GM21423 (cell line): ENCODE data around the gene SYT7.

Experiments
- ATAC-seq: cut with Tn5 transposase; IDR thresholded peaks from one replicate; pipeline ENCODE4 v1.9.1; 2021; ENCODE audit warnings: mild to moderate bottlenecking, moderate library complexity; ENCODE audit not compliant: unreplicated experiment

The SYT7 gene

DNA sequence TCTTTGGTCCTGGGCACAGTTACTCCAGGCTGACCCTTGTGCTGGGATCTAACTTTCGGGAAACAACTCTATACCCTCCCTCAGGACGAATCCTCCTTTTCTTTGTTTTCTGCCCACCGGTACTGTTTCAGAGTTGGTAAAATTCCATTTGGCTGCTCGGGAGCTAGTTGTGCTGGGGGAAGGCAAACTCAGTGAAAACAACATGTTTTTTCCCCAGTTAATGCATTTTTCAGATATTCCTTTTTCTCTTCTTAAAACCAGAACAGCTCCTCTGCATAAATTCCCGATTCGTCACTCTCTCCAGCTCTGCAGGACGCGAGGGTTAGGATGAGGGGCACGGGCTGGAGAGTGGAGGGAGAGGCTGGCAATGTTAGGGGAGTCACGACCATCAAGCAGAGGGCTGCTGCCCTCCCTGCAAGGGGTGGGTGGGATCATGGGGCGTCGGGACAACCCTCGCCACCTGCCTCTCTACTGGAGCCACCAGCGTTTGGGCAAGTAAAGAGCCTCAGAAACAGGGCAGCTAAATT, 41.0 kb downstream of the SYT7 start:
- ATAC-seq: no peak

DNA sequence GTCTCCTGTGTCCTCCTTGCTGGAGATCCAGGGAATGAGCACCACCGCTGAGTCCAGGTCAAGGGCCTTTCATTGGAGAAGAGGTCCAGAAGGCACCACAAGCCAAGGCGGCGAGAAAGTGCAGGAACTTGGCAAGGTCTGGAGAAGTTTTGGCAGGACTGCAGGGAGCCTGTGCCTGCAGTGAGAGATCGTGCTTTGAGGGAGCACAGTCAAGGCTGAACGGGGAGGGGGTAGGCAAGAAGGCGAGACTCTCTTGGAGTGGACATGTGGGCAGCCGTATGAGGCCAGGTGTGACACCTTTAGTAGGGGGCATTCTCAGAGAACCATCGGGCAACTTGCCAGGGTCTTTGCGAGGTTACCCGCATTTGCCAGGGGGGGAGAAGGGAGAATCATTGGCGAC, 41.9 kb downstream of the SYT7 start:
- ATAC-seq: no peak

DNA sequence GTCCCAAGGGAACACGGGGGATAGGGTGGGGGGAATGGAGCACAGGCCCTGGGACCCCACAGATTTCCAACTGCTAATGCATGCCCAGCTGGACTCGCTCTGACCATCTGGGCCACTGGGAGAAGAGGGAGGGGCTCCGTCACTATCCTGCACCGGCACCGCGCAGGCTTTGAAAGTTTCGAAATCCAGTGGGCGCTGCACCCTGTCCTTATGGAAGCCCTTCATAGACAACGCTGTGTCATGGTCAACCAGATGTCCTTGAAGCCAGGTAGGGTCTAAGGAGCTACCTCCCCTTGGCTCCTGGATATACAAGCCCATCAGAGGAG, 42.3 kb downstream of the SYT7 start:
- ATAC-seq: no peak

DNA sequence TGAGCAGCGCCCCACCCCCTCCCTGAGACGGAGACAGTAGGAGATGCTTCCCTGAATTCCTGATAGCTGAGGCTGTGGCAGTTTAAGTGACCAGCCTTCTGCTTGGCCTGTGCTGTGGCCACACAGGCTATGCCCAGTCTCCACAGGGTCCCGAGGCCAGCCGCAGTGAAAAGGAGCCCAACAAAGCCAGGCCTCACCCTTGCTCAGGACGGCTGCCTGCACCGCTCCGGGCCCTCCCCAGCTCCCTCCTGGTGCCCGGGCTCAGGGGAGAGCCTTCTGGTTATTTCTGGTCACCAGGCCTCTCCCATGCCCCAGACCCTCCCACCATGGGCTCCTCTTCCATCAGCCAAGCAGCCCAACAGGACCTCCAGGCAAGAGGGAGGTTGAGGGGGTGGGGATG, 43.5 kb downstream of the SYT7 start:
- ATAC-seq: no peak

GRCh38 chr11:61536676-61537270, 44.1 kb downstream of the SYT7 start:
- ATAC-seq: no peak

DNA sequence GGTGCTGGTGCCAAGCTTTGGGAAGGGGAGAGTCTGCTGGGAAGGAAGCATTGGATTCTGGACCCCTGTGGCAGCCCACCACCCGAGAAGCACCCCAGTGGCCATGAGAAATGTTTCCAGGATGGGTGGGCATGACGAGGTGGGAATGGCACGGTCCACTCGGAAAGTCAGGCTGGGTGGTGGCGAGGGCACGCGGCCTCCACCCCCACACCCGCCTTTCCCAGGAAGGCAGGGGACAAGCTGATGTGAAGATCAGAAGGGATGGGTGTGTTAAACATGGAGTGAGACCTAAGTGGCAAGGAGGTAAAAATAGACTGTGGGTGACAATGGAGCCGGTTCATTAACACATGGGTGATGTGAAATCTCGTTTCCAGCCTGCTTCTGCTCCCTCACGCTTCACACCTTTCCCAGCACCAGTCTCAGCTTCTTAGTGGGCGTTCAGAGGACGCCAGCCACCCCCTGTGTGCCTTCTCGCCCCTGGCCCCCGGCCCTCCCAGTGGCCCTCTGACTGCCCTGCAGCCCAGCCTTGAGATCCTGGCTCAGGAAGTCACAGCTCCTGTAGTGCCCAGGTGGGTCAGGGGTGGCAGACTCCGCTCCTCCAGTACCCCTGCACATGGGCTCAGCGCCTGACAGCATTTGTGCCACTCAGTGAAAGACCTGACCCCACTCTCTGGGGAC, 44.7 kb downstream of the SYT7 start:
- no peak for ATAC-seq

DNA sequence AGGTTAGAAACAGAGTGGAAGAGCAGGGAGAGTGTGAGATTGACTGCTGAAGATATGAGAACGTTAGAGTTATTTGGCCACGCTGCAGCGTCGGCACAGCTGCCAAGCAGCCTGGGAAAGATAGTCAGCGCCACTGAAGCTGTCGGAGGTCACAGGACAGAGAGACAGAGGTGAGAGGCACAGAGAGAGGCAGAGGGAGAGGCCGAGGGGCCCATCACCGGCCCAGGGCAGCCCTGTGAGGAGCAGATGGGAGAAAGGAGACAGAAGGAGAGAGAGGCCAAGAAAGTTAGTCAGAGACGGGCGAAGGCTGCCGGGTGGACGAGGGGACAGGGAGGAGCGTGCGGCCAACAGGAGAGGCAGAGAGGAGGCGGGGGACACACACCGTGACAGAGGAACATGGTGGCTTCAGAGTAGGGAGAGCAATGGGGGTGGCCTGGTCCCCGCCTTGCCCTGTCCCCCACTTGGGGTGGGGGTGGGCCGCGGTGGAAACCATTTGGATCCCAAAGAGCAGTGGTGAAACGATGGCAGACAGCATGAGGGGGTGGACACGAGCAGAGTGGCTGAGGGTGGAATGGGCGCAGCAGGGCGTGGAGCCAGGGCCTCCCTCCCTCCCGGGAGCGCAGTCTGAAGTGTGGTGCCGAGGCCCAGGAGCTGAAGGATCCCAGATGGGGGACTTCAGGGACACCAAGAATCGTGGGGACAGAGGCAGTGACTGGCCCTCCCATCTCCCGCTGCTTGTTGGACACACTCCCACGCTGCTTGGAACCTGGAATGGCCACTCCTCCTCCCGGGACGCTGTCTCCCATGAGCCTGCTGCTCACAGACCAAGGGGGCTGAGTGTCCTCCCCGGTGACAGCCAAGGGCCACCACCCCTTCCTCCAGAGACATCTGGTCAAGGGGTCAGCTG, 45.7 kb downstream of the SYT7 start:
- ATAC-seq: no peak

DNA sequence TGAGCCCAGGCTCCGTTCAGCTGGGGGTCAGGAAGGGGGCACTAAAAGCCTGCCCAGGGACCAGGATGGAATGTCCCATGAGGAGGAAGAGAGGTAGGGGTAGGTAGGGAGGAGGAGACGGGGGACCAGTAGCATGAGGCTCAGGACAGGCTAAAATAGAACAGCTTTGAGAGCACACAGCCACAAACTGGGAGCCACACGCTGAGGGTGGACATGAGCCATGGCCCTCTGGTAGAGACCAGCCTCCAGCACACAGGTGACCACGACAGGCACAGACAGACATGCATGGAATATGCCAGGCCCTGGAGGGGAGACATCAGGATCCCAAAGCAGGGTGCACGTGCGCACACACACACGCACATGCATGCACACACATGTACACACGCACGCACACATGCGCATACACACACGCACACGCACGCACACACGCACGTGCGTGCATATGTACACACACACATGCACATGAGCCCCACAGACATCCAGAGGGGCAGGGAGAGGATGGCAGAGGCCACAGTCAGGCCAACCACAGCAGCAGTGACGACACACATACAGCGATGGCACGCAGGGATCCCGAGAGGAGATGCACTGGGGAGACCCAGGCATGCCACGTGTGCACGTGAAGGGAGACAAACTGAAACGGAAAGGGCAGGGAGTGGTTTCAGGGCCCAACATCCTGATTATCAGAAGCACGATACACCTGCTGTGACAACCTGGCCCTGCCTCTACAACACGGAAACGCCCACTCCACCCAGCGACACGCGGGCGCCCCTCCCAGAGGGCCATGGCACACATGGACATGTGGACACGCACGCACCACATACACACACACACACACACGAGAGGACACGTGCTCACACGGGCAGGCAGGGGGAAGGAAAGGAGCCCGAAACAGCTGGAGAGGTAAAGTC, 46.6 kb downstream of the SYT7 start:
- no peak for ATAC-seq

- ATAC-seq: no peak
Observed at GRCh38 chr11:61533401-61533800, 47.5 kb downstream of the SYT7 start.

GRCh38 chr11:61533039-61533375, 47.9 kb downstream of the SYT7 start:
- ATAC-seq: no peak

DNA sequence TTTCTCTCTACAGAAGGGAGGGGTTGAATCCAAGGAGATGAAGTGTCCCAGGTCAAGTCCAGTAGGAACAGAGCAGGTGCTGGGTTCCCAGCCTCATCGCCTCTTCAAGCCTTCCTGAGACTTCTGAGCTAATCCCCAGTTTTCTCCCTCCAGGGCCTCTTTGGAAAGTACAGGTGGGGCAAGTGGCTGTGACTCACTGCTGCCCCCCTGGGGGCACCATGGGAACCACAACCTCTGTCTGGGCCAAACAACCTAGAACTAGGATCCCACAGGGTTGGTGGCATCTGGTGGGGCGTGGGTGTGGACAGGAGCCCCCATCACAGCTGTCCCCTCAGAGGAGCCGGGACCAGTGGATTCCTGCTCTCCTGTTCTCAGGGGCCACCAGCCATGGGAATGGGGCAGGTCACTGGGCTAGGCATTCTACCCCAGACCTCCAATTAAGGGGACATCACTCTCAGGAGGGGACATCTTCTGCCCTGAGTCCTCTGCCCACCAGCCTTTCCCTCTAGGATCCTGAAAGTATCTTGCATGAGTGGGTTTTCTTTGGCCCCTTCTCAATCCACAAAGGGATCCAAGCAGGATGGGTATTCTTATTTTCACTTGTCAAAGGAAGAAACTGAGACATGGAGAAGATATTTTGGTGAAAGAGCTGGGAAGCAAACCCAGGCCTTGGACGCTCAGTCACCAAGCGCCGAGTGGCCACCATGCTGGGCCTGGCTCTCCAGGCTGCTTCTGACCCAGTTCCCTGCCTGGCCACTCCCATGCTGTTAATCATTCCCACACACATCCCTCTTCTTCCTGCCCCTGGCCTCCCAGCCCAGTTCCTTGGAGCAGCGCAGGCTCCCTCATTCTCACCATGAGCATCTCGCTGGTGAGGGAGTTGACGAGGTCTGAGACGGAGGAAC, 48.5 kb downstream of the SYT7 start:
- ATAC-seq: no peak

DNA sequence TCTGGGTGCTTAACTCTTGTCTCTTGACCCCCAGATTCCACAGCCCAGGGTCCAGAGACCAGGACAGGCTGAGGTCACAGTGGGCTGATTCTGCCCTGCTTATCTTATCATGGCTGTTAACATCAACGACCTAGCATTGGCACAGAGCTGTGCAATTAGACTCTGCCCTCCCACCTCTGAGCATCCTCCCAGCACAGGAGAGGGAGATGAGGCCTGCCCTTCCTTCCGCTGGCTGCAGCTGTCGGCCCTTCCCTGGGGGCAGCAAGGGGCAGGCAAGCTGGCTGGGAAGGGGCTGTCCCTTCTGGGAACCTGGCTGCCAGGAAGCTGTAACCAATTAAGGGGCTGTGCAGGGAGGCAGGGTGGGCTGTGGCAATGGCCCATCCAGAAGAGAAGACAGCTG, 49.8 kb downstream of the SYT7 start:
- no peak for ATAC-seq

DNA sequence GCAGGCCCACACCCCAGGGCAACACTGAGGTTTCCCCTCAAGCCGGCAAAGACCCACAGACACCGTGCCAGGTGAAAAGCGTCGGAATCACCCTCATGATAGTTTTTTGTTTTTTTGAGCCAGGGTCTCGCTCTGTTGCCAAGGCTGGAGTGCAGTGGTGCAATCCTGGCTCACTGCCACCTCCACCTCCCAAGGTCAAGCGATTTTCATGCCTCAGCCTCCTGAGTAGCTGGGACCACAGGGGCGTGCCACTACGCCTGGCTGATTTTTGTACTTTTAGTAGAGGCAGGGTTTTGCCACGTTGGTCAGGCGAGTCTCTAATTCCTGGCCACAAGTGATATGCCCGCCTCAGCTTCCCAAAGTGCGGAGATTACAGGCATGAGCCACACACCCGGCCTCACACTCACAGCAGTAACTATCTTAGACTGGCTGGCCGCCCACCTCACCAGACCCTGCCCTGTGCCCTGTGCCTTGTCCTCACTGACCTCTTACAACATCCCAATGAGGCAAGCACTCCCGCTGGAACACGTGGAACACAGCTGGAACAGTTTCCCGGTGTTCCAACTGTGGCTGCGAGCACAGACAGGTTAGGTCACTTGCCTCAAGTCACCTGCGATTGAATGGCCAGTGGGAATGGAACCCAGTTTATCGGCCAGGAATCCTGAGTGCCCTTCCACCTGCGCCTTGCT, 51.2 kb downstream of the SYT7 start:
- no peak for ATAC-seq

- ATAC-seq: no peak
Observed at GRCh38 chr11:61528114-61528513, 52.8 kb downstream of the SYT7 start.

GRCh38 chr11:61526956-61527731, 53.7 kb downstream of the SYT7 start:
- ATAC-seq: no peak

GRCh38 chr11:61526229-61526628, 54.6 kb downstream of the SYT7 start:
- no peak for ATAC-seq

DNA sequence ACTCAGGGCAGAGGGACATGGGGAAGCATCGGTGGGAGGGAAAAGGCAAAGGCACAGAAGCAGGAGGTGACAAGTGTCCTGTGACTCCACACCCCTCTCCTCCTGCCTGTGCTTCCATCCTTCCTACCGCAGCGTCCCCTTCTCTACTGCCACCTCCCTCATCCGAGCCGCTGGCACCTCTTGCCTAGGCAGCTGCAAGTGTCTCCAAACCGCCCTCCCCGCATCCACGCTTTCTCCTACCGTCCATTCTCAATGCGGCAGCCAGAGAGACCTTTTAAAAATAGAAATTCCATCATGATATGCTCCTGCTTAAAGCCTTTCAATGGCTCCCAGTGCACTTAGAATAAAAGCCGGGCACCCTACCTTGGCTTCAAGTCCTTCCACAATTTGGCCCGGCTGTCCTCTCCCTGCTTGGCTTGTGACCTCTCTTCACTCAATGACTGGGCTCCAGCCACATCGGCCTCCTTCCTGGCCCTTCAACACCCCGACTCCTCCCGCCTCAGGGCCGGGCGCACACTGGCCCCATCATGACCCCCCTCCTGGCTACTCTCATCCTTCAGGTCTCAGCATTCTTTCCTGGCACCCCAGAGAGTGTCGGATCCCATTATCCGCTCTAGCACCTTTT, 55.8 kb downstream of the SYT7 start:
- no peak for ATAC-seq

GRCh38 chr11:61524446-61524845, 56.4 kb downstream of the SYT7 start:
- no peak for ATAC-seq
